ENCODE results near the gene LZTR1.
A peak's percentile ranks its signal among the peaks of the same experiment; 100 is the strongest.

The LZTR1 gene

GRCh38 chr22:20978419-20978818 lies 3.7 kb upstream of the LZTR1 start:
- in situ Hi-C loops (cut with MboI; ENCODE audit: low sequenced_read_pairs, unreplicated experiment): no loop called here
- DNase-seq (ENCODE audit: low spot score): no peak
- TF ChIP-seq, protein P1, sequence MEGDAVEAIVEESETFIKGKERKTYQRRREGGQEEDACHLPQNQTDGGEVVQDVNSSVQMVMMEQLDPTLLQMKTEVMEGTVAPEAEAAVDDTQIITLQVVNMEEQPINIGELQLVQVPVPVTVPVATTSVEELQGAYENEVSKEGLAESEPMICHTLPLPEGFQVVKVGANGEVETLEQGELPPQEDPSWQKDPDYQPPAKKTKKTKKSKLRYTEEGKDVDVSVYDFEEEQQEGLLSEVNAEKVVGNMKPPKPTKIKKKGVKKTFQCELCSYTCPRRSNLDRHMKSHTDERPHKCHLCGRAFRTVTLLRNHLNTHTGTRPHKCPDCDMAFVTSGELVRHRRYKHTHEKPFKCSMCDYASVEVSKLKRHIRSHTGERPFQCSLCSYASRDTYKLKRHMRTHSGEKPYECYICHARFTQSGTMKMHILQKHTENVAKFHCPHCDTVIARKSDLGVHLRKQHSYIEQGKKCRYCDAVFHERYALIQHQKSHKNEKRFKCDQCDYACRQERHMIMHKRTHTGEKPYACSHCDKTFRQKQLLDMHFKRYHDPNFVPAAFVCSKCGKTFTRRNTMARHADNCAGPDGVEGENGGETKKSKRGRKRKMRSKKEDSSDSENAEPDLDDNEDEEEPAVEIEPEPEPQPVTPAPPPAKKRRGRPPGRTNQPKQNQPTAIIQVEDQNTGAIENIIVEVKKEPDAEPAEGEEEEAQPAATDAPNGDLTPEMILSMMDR (IDR thresholded peaks at IDR 0.05; ENCODE audit: borderline replicate concordance, control extremely low read depth, extremely low read depth, insufficient read depth, missing control alignments): no peak

GRCh38 chr22:20979243-20979809 lies 2.8 kb upstream of the LZTR1 start:
- peak; percentile 89 for DNase-seq (ENCODE audit: low spot score)
- TF ChIP-seq, protein P1 (IDR thresholded peaks at IDR 0.05; ENCODE audit: borderline replicate concordance, control extremely low read depth, extremely low read depth, insufficient read depth, missing control alignments): no peak
- in situ Hi-C loops (cut with MboI; ENCODE audit: low sequenced_read_pairs, unreplicated experiment): no loop called here

- no peak for DNase-seq (ENCODE audit: low spot score)
- in situ Hi-C loops (cut with MboI; ENCODE audit: low sequenced_read_pairs, unreplicated experiment): no loop called here
- TF ChIP-seq, protein P1 (IDR thresholded peaks at IDR 0.05; ENCODE audit: borderline replicate concordance, control extremely low read depth, extremely low read depth, insufficient read depth, missing control alignments): no peak
Measured at GRCh38 chr22:20979940-20980453, 2.1 kb upstream of the LZTR1 start.

GRCh38 chr22:20980523-20980922 lies 1.6 kb upstream of the LZTR1 start:
- in situ Hi-C loops (cut with MboI; ENCODE audit: low sequenced_read_pairs, unreplicated experiment): no loop called here
- TF ChIP-seq, protein P1 (IDR thresholded peaks at IDR 0.05; ENCODE audit: borderline replicate concordance, control extremely low read depth, extremely low read depth, insufficient read depth, missing control alignments): no peak
- DNase-seq (ENCODE audit: low spot score): no peak

GRCh38 chr22:20980938-20981722 lies 967 bp upstream of the LZTR1 start:
- in situ Hi-C loops (cut with MboI; ENCODE audit: low sequenced_read_pairs, unreplicated experiment): no loop called here
- TF ChIP-seq, protein P1 (IDR thresholded peaks at IDR 0.05; ENCODE audit: borderline replicate concordance, control extremely low read depth, extremely low read depth, insufficient read depth, missing control alignments): no peak

GRCh38 chr22:20982563-20982882 lies 426 bp downstream of the LZTR1 start:
- no peak for DNase-seq (ENCODE audit: low spot score)
- TF ChIP-seq, protein P1 (IDR thresholded peaks at IDR 0.05; ENCODE audit: borderline replicate concordance, control extremely low read depth, extremely low read depth, insufficient read depth, missing control alignments): no peak
- in situ Hi-C loops (cut with MboI; ENCODE audit: low sequenced_read_pairs, unreplicated experiment): no loop called here

More at GRCh38 chr22:20980938-20981722, 967 bp upstream of the LZTR1 start:
- no peak for DNase-seq (ENCODE audit: low spot score)
